Left ventricle myocardium inferior (tissue), 1 donor: Measurements from ENCODE around the gene KANTR. TPM values are rescaled to one million over a fixed set of nuclear protein-coding genes. Genes with fewer than 3 reads are reported as not detected.

Source experiments
- DNase-seq: peaks from one replicate; pipeline ENCODE4 v3.0.0-alpha.2; 2020
- H3K27ac ChIP-seq: fragments of 200-600 bp; replicated peaks from 2 replicates; pipeline ENCODE4 v1.8.0; 2021
- H3K27me3 ChIP-seq: fragments of 200-600 bp; 2 replicates; pipeline ENCODE4 v1.8.0; 2021; ENCODE audit warnings: low read depth
- H3K36me3 ChIP-seq: fragments of 200-600 bp; 2 replicates; pipeline ENCODE4 v1.8.0; 2021
- H3K4me1 ChIP-seq: fragments of 200-600 bp; 2 replicates; pipeline ENCODE4 v1.8.0; 2021
- H3K4me3 ChIP-seq: fragments of 200-600 bp; 2 replicates; pipeline ENCODE4 v1.8.0; 2021; ENCODE audit warnings: mild to moderate bottlenecking, moderate library complexity
- H3K9me3 ChIP-seq: fragments of 200-600 bp; replicated peaks from 2 replicates; pipeline ENCODE4 v1.8.0; 2021
- intact Hi-C: fragments of 100-400 bp; cut with micrococcal nuclease; formaldehyde crosslinking; loops from one replicate; pipeline ENCODE4 v1.11.0; 2022
- total RNA-seq: library from RNA; stranded (reverse); fragmentation: NEBNext Ultra II Directional; extraction: Animal tissue kit (Norgen Biotek cat#: 25700); gene quantifications from one replicate; pipeline ENCODE4 v1.2.1, GENCODE V29; 2021
- TF ChIP-seq, protein P1 (sequence below): fragments of 200-600 bp; IDR thresholded peaks from 2 replicates; pipeline ENCODE4 v1.8.0; 2021; ENCODE audit warnings: antibody characterized with exemption, mild to moderate bottlenecking, borderline replicate concordance
- donor health status: DM: no; HTN: yes; CAD: no; lungs with severe emphysema.

The KANTR gene
- total RNA-seq, 1 donor from 2014 or later, result 5.0 TPM

DNA sequence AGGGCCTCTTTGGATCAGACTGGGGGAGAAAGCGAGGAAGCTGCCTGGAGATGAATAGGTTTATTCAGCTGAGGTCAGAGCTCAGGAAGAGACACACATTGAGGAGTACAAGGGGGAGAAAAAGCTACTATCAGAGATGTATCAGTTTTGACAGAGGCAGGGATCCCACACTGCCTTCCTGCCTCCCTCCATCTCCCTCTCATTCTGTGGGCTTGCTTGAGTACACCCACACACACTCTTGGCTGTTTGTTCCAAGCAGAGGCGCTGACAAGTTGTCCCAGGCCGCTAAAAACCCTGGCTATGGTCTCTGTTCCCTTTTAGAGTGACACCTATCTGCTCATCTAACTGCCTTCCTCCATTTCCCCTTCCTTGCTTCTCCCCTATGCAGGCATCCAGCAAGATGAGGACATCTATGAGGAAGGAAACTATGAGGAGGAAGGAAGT lies 6.5 kb upstream of the KANTR start:
- no peak for DNase-seq
- peak overlapping the region; percentile 88 for H3K27ac ChIP-seq
- intact Hi-C loops, result no loop called here
- no peaks in the 10 kb centered on the region for H3K27me3 ChIP-seq
- no peak overlapping the region for H3K4me3 ChIP-seq
- H3K9me3 ChIP-seq, result no peaks in the 10 kb centered on the region
- peaks cover 52% of the 10 kb centered on the region for H3K4me1 ChIP-seq
- TF ChIP-seq, protein P1, sequence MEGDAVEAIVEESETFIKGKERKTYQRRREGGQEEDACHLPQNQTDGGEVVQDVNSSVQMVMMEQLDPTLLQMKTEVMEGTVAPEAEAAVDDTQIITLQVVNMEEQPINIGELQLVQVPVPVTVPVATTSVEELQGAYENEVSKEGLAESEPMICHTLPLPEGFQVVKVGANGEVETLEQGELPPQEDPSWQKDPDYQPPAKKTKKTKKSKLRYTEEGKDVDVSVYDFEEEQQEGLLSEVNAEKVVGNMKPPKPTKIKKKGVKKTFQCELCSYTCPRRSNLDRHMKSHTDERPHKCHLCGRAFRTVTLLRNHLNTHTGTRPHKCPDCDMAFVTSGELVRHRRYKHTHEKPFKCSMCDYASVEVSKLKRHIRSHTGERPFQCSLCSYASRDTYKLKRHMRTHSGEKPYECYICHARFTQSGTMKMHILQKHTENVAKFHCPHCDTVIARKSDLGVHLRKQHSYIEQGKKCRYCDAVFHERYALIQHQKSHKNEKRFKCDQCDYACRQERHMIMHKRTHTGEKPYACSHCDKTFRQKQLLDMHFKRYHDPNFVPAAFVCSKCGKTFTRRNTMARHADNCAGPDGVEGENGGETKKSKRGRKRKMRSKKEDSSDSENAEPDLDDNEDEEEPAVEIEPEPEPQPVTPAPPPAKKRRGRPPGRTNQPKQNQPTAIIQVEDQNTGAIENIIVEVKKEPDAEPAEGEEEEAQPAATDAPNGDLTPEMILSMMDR, result no peak
- peaks cover 16% of the 10 kb centered on the region for H3K36me3 ChIP-seq

DNA sequence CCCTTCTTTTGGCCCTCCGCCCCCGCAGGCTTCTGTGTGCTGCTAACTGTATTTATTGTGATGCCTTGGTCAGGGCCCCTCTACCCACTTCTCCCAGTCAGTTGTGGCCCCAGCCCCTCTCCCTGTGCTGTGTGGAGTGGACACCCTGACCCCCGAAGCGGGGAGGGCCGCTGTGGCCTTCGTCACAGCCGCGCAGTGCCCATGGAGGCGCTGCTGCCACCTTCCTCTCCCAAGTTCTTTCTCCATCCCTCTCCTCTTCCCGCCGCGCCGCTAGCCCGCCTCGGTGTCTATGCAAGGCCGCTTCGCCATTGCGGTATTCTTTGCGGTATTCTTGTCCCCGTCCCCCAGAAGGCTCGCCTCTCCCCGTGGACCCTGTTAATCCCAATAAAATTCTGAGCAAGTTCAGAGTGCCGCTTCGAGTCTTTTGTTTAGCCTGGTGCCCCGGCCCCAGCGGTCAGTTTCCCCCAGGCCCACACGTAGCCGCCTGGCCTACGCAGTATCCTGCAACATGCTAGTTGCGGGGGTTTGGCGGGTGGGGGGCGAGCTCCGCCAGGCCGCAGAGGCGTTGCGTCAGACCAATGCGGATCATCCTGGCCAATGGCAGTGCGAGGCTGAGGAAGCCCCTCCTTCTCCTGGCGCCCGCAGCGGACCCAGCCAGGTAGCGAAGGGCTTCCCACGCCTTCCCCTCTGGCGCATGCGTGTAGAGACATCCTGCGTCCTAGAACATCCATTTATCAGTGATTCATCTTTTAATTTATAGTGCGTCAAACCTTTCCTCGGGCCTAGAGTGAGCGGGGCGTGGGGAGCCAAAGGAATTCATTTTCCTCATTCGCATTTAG lies 5.6 kb upstream of the KANTR start:
- TF ChIP-seq, protein P1, result no peak
- Histone ChIP-seq H3K36me3 (peaks cover 16% of the 10 kb centered on the region), H3K4me3 (peak overlapping the region; percentile 65), H3K27ac (peak overlapping the region; percentile 88), H3K27me3 (no peaks in the 10 kb centered on the region), H3K4me1 (peaks cover 48% of the 10 kb centered on the region), H3K9me3 (no peaks in the 10 kb centered on the region)
- intact Hi-C loops, result no loop called here
- DNase-seq, result peak; percentile 79

DNA sequence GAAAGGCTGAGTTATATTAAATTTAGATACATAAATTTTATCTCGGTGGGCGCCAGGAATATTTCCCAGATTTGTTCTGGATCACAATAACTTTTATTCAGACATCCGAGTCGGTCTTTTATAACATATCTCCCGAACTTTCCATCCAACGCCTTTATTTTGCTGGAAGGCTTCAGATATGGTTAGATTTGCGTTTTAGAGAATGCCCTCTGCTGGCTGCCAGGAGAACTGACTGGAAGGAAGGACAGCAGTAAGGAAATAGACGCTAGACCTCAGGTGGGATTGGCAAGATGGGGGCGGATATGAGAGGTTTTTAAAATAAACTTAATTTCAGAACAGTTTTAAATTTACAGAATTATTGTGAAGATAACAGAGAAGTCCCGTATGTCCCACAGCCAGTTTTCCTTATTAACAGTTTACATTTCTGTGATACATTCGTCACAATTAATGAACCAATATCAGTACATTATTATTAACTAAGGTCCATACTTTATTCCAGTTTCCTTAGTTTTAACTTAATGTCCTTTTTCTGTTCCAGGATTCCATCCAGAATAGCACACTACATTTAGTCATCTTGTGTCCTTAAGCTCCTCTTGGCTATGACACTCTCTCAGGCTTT lies 4.6 kb upstream of the KANTR start:
- Histone ChIP-seq H3K27me3 (no peaks in the 10 kb centered on the region), H3K4me3 (peak overlapping the region; percentile 65), H3K9me3 (no peaks in the 10 kb centered on the region), H3K27ac (peak overlapping the region; percentile 88), H3K36me3 (peaks cover 16% of the 10 kb centered on the region), H3K4me1 (peaks cover 39% of the 10 kb centered on the region)
- peak; percentile 29 for DNase-seq
- TF ChIP-seq, protein P1, result peak; percentile 79
- intact Hi-C loops, result no loop called here

DNA sequence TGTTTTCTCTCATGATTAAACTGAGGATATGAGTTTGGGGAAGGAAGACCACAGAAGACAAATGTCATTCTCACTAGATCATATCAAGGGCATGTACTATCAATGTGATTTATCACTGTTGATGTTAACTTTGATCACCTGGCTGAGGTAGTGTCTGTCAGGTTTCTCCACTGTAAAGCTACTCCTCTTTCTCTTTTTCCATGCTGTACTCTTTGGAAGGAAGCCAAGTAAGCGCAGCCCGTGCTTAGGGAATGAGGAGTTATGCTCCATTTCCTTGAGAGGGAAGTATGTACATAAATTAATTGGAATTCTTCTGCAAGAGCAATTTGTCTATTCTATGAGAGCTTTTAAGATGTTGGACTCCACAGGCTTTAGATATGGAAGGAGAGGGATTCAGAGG lies 4.0 kb upstream of the KANTR start:
- Histone ChIP-seq H3K36me3 (peaks cover 12% of the 10 kb centered on the region), H3K27ac (no peak overlapping the region), H3K4me1 (peaks cover 37% of the 10 kb centered on the region), H3K4me3 (no peak overlapping the region), H3K9me3 (no peaks in the 10 kb centered on the region), H3K27me3 (no peaks in the 10 kb centered on the region)
- intact Hi-C loops, result no loop called here
- no peak for DNase-seq
- TF ChIP-seq, protein P1, result no peak

DNA sequence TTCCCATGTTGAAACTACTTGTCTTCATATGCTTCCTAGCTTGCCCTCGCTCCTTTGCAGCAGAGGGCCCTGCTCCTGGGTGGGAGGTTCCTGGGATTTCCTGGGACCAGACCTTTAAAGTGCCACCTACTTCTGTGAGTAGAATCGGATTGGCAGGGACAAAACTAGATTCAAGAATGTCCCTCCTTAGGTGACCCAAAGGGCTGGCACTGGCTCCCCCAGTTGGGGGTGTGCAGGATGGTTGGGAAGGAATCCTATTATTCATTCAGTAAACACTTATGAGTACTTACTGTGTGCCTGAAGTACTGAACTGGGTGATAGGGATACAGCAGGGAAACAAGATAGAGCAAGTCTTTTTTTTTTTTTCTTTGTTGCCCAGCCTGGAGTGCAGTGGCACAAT lies 2.6 kb upstream of the KANTR start:
- no peak for DNase-seq
- no peaks in the 10 kb centered on the region for H3K27me3 ChIP-seq
- peaks cover under 1% of the 10 kb centered on the region for H3K36me3 ChIP-seq
- TF ChIP-seq, protein P1, result no peak
- H3K27ac ChIP-seq, result no peak overlapping the region
- intact Hi-C loops, result no loop called here
- no peak overlapping the region for H3K4me3 ChIP-seq
- no peaks in the 10 kb centered on the region for H3K9me3 ChIP-seq
- peaks cover 30% of the 10 kb centered on the region for H3K4me1 ChIP-seq
